H1 (cell line): Measurements from ENCODE around the gene FBXO34. TPM values are rescaled to one million over a fixed set of nuclear protein-coding genes. Genes with fewer than 3 reads are reported as not detected.

Experiments used
- CTCF ChIA-PET: fragments of 300-600 bp; sonication (Branson Sonifier 250); formaldehyde crosslinking; loops from one replicate; lab custom pipeline; 2021; ENCODE audit not compliant: partially characterized antibody; lab: Charles Lee
- POLR2A ChIA-PET: fragments of 300-600 bp; sonication (Branson Sonifier 250); formaldehyde crosslinking; loops from one replicate; lab custom pipeline; 2021; ENCODE audit warnings: inconsistent platforms; ENCODE audit not compliant: partially characterized antibody; lab: Charles Lee
- DNase-seq, 2 experiments: peaks; one replicate each; pipeline versions ENCODE4 v3.0.0 to v3.0.0-alpha.2; 2010 to 2022; ENCODE audit warnings: low spot score in 2 of 2, low read depth in 1 of 2, mixed read lengths in 1 of 2
- FAIRE-seq: peaks from 2 replicates; lab custom pipeline; 2011; peaks lifted over from hg19 to GRCh38; lab: Jason Lieb, UNC
- H2AFZ ChIP-seq: 2 replicates; pipeline ENCODE4 v1.8.1; 2012; ENCODE audit warnings: low read length, inconsistent platforms
- H2AK5ac ChIP-seq: 2 replicates; pipeline ENCODE4 v1.6.1; 2013; ENCODE audit warnings: low read depth, low read length
- H2BK120ac ChIP-seq: replicated peaks from 2 replicates; pipeline ENCODE3; 2013; ENCODE audit warnings: low read depth, low read length, inconsistent platforms
- H2BK12ac ChIP-seq: 2 replicates; pipeline ENCODE4 v1.6.1; 2013; ENCODE audit warnings: low read depth, low read length
- H2BK15ac ChIP-seq: 2 replicates; pipeline ENCODE4 v1.6.1; 2013; ENCODE audit warnings: low read length
- H2BK20ac ChIP-seq: 2 replicates; pipeline ENCODE4 v1.6.1; 2013; ENCODE audit warnings: low read length
- H2BK5ac ChIP-seq: 2 replicates; pipeline ENCODE4 v1.6.1; 2013; ENCODE audit warnings: low read depth, low read length
- H3K14ac ChIP-seq: 2 replicates; pipeline ENCODE4 v1.6.1; 2013; ENCODE audit warnings: inconsistent platforms; ENCODE audit not compliant: insufficient read length
- H3K18ac ChIP-seq: 2 replicates; pipeline ENCODE4 v1.6.1; 2013; ENCODE audit warnings: low read length; ENCODE audit errors: extremely low read depth
- H3K23ac ChIP-seq: 2 replicates; pipeline ENCODE4 v1.6.1; 2013; ENCODE audit warnings: inconsistent platforms; ENCODE audit not compliant: insufficient read length
- H3K23me2 ChIP-seq: 2 replicates; pipeline ENCODE4 v1.6.1; 2013; ENCODE audit warnings: low read depth, low read length
- H3K27ac ChIP-seq: 2 replicates; pipeline ENCODE4 v1.6.1; 2011; ENCODE audit warnings: low read depth, low read length, inconsistent platforms
- H3K27me3 ChIP-seq, 4 experiments: replicated peaks in 1 of 4; 1 replicate in 1 of 4; 2 replicates in 3 of 4; pipeline versions ENCODE4 v1.6.1 to v1.8.1; 2011 to 2013; ENCODE audit warnings: low read length in 3 of 4, mild to moderate bottlenecking in 3 of 4, inconsistent platforms in 2 of 4, mixed read lengths in 2 of 4, moderate library complexity in 1 of 4; ENCODE audit not compliant: control insufficient read depth in 3 of 4, insufficient read depth in 3 of 4; ENCODE audit errors: extremely low read depth in 1 of 4
- H3K36me3 ChIP-seq, 4 experiments: 2 replicates each; pipeline versions ENCODE4 v1.6.1 to v1.8.1; 2011 to 2013; ENCODE audit warnings: mild to moderate bottlenecking in 4 of 4, low read length in 3 of 4, moderate library complexity in 2 of 4, control low read depth in 1 of 4, inconsistent platforms in 1 of 4; ENCODE audit not compliant: insufficient read depth in 4 of 4, control insufficient read depth in 2 of 4
- H3K4ac ChIP-seq: replicated peaks from 2 replicates; pipeline ENCODE3; 2013; ENCODE audit warnings: low read length, low read depth, mixed read lengths, inconsistent platforms; ENCODE audit not compliant: insufficient read length
- H3K4me1 ChIP-seq, 4 experiments: replicated peaks in 1 of 4; 1 replicate in 1 of 4; 2 replicates in 3 of 4; pipeline versions ENCODE4 v1.6.1 to v1.8.1; 2011 to 2013; ENCODE audit warnings: low read length in 3 of 4, inconsistent platforms in 2 of 4, mixed read lengths in 1 of 4; ENCODE audit not compliant: insufficient read depth in 4 of 4, control insufficient read depth in 3 of 4
- H3K4me2 ChIP-seq, 2 experiments: 2 replicates each; pipeline versions ENCODE4 v1.6.1 to v1.8.1; 2011 to 2013; ENCODE audit warnings: low read depth in 2 of 2, low read length in 2 of 2, control low read depth in 1 of 2, inconsistent platforms in 1 of 2, mild to moderate bottlenecking in 1 of 2; ENCODE audit not compliant: insufficient read depth in 1 of 2
- H3K4me3 ChIP-seq, 4 experiments: fragments of 200-600, 300-600 bp in 1 of 4; sonication (generic), shearing (Covaris generic), sonication (Bioruptor Twin) in 1 of 4; 2 replicates each; pipeline versions ENCODE4 v1.5.1 to v1.8.1; 2011 to 2016; ENCODE audit warnings: low read length in 4 of 4, low read depth in 3 of 4, control low read depth in 2 of 4, inconsistent platforms in 2 of 4, mild to moderate bottlenecking in 2 of 4, mixed read lengths in 1 of 4, moderate library complexity in 1 of 4; ENCODE audit not compliant: insufficient read depth in 2 of 4; ENCODE audit errors: extremely low read depth in 1 of 4
- H3K56ac ChIP-seq: replicated peaks from 2 replicates; pipeline ENCODE3; 2013; ENCODE audit warnings: low read depth, mild to moderate bottlenecking, mixed read lengths, low read length, inconsistent platforms; ENCODE audit not compliant: insufficient read length
- H3K79me1 ChIP-seq: 2 replicates; pipeline ENCODE4 v1.6.1; 2013; ENCODE audit warnings: low read depth, low read length, control low read depth
- H3K79me2 ChIP-seq, 2 experiments: 2 replicates each; pipeline versions ENCODE4 v1.6.1 to v1.8.1; 2012 to 2013; ENCODE audit warnings: low read length in 2 of 2, mild to moderate bottlenecking in 2 of 2, inconsistent platforms in 1 of 2; ENCODE audit not compliant: insufficient read depth in 2 of 2, control insufficient read depth in 1 of 2
- H3K9ac ChIP-seq, 4 experiments: replicated peaks in 1 of 4; 1 replicate in 1 of 4; 2 replicates in 3 of 4; pipeline versions ENCODE4 v1.6.1 to v1.8.1; 2011 to 2013; ENCODE audit warnings: low read depth in 3 of 4, low read length in 3 of 4, control low read depth in 2 of 4, mild to moderate bottlenecking in 2 of 4, moderate library complexity in 2 of 4, inconsistent platforms in 1 of 4; ENCODE audit errors: extremely low read depth in 1 of 4
- H3K9me3 ChIP-seq, 2 experiments: 2 replicates each; pipeline versions ENCODE4 v1.6.1 to v1.8.1; 2012 to 2013; ENCODE audit warnings: mild to moderate bottlenecking in 2 of 2, moderate library complexity in 2 of 2, control low read depth in 1 of 2, inconsistent platforms in 1 of 2, low read depth in 1 of 2, low read length in 1 of 2, mixed read lengths in 1 of 2; ENCODE audit not compliant: insufficient read depth in 2 of 2
- H4K20me1 ChIP-seq, 2 experiments: replicated peaks in 1 of 2; 2 replicates each; pipeline versions ENCODE3 to v1.8.1; 2011 to 2013; ENCODE audit warnings: inconsistent platforms in 2 of 2, low read length in 2 of 2, mild to moderate bottlenecking in 1 of 2; ENCODE audit not compliant: insufficient read depth in 2 of 2, control insufficient read depth in 1 of 2
- H4K5ac ChIP-seq: 2 replicates; pipeline ENCODE4 v1.6.1; 2013; ENCODE audit warnings: low read length, low read depth, mixed read lengths, inconsistent platforms; ENCODE audit not compliant: insufficient read length
- H4K8ac ChIP-seq: 2 replicates; pipeline ENCODE4 v1.8.0; 2013; ENCODE audit warnings: mild to moderate bottlenecking, moderate library complexity, low read length, inconsistent platforms; ENCODE audit not compliant: insufficient read depth; ENCODE audit errors: extremely low read depth
- H4K91ac ChIP-seq: replicated peaks from 2 replicates; pipeline ENCODE3; 2013; ENCODE audit warnings: low read length, mixed read lengths, inconsistent platforms; ENCODE audit not compliant: insufficient read length
- KDM5A ChIP-seq: fragments of 200-600 bp; IDR thresholded peaks from 2 replicates; pipeline ENCODE4 v1.7.1; 2012; ENCODE audit warnings: mild to moderate bottlenecking, low read length, inconsistent platforms, mixed read lengths
- NANOG ChIP-seq: IDR thresholded peaks from 2 replicates; pipeline ENCODE4 v1.6.1; 2011; ENCODE audit warnings: low read length, low read depth, mild to moderate bottlenecking, inconsistent platforms; ENCODE audit not compliant: insufficient read depth, poor library complexity, severe bottlenecking
- NRF1 ChIP-seq: IDR thresholded peaks from 2 replicates; pipeline ENCODE4 v1.6.1; 2011; ENCODE audit warnings: mild to moderate bottlenecking, low read depth, low read length, improper control_type of control experiment
- ZNF274 ChIP-seq: IDR thresholded peaks from 2 replicates; pipeline ENCODE4 v1.7.0; 2012; ENCODE audit warnings: low read length, borderline replicate concordance; ENCODE audit errors: extremely low read depth
- WGBS, 2 experiments: shearing (Covaris generic) in 1 of 2; methylation state at CpG; one replicate each; pipeline versions ENCODE4 v1.1.6 to v1.1.7; 2013 to 2015; ENCODE audit warnings: low lambda C conversion rate in 2 of 2, mixed read lengths in 2 of 2, inconsistent platforms in 1 of 2, low coverage in 1 of 2, missing lambda C conversion rate in 1 of 2; ENCODE audit not compliant: insufficient replicate concordance in 2 of 2, insufficient coverage in 1 of 2, insufficient read length in 1 of 2; ENCODE audit errors: extremely low coverage in 1 of 2, missing lambda C conversion rate in 1 of 2; 5-methylcytosine and 5-hydroxymethylcytosine counted together
- polyA plus RNA-seq, 7 experiments: library from polyadenylated mRNA; depleted of rRNA in 3 of 7; stranded (reverse) in 5 of 7; unstranded in 2 of 7; fragments of >200 nt in 5 of 7; fragments of 200-250 nt in 2 of 7; gene quantifications; 1 replicate in 5 of 7; 2 replicates in 1 of 7; 4 replicates in 1 of 7; pipeline versions ENCODE4 v1.2.1 to v1.2.3, GENCODE V29; 2011 to 2013; ENCODE audit warnings: missing spikeins in 2 of 7, mixed read lengths in 2 of 7
- total RNA-seq: library from RNA; stranded (reverse); fragmentation: NEBNext Ultra II Directional; extraction: Animal tissue kit (Norgen Biotek cat#: 25700); gene quantifications from 2 replicates; pipeline ENCODE4 v1.2.1, GENCODE V29; 2021

The FBXO34 gene
- total and polyA plus RNA-seq, 2 of the 8 experiments (the other 6 are each of a cell fraction or from before 2014, with no cell fraction given): 7.0 to 14.4 TPM

GRCh38 chr14:55288439-55288838 is 17.2 kb downstream of the FBXO34 start:
- Histone ChIP-seq H3K18ac (no peak overlapping the region), H2BK15ac (no peak overlapping the region), H2BK20ac (no peak overlapping the region), H4K20me1 (peaks cover 0 to 7% of the 10 kb centered on the region in 2 experiments), H3K36me3 (no peaks in the 10 kb centered on the region), H3K23ac (no peak overlapping the region), H3K4me2 (no peak overlapping the region), H2BK120ac (no peak overlapping the region), H3K23me2 (no peaks in the 10 kb centered on the region; the same call in 1 of the 2 replicates), H2AFZ (no peak overlapping the region), H3K4me3 (no peak overlapping the region), H3K14ac (no peak overlapping the region), H3K9me3 (no peaks in the 10 kb centered on the region), H3K79me1 (peaks cover 9% of the 10 kb centered on the region; the same call in 1 of the 2 replicates), H3K4ac (no peak overlapping the region), H3K27ac (no peak overlapping the region), H3K79me2 (peaks cover 0 to 71% of the 10 kb centered on the region in 2 experiments; a peak in 3 of 4 replicates), H4K5ac (no peak overlapping the region), H2BK5ac (no peak overlapping the region), H4K91ac (no peak overlapping the region), H2BK12ac (no peak overlapping the region), H3K56ac (no peak overlapping the region), H3K4me1 (no peaks in the 10 kb centered on the region), H2AK5ac (no peak overlapping the region), H4K8ac (no peak overlapping the region), H3K27me3 (no peaks in the 10 kb centered on the region), H3K9ac (no peak overlapping the region)
- no peak for DNase-seq
- FAIRE-seq: no peak
- CTCF ChIA-PET: no interaction called here
- TF ChIP-seq ZNF274 (no peak), NANOG (no peak), KDM5A (no peak), NRF1 (no peak)
- POLR2A ChIA-PET: no interaction called here
- 91% methylated on average over 6 of the region's 6 CpGs; no CpG with 5 or more reads in 1 of the 2 experiments for WGBS, 2 experiments
